Measurements from ENCODE around the gene PRIMA1.

The PRIMA1 gene

GRCh38 chr14:93797071-93797470, 8.8 kb upstream of the PRIMA1 start:
- in situ Hi-C loops (cut with HindIII; ENCODE audit: low sequenced_read_pairs) = no loop called here

GRCh38 chr14:93794756-93795155, 6.5 kb upstream of the PRIMA1 start:
- in situ Hi-C loops (cut with HindIII; ENCODE audit: low sequenced_read_pairs) = no loop called here

DNA sequence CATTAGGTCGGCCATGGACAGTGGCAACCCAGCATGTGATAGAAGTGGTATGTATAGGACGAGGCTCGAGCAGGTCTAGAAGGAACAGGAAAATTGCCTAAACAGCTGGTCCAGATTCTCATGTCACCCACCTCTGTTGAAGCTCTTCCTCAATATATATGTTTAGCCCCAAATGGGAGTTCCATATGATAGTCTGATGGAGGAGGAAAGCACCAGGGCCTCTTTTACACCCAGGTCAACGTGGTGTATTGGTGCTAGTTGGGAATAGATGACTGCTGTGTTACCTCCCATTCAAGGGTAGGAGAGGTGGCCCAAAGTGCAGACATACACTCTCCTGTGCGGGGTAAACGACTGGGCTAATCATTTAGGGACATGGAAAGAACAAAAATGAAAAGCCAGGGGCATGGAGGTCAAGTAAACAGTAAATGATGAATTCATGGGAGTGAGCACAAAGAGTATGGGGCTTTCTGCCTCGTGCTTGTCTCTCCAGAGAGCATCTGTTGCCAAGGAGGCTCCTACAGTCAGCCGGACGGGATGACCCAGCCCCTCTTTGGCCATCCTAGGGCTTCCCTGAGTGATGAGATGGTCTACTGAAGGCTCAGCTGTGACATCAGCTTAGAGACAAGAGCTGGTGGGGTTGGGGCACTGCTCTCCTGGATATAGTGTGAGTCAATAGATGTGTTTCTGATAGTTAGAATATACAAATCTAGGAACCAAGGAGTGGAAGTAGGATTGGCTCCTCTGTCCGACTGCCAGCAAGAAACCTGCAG, 5.5 kb upstream of the PRIMA1 start:
- in situ Hi-C loops (cut with HindIII; ENCODE audit: low sequenced_read_pairs) = no loop called here

- in situ Hi-C loops (cut with HindIII; ENCODE audit: low sequenced_read_pairs) = no loop called here
Measured at GRCh38 chr14:93792391-93792790, 4.1 kb upstream of the PRIMA1 start.

- in situ Hi-C loops (cut with HindIII; ENCODE audit: low sequenced_read_pairs) = no loop called here
Measured at GRCh38 chr14:93790966-93791365, 2.7 kb upstream of the PRIMA1 start.

- in situ Hi-C loops (cut with HindIII; ENCODE audit: low sequenced_read_pairs) = no loop called here
Measured at GRCh38 chr14:93789228-93790130, 1.2 kb upstream of the PRIMA1 start.

GRCh38 chr14:93788543-93789227, 400 bp upstream of the PRIMA1 start:
- in situ Hi-C loops (cut with HindIII; ENCODE audit: low sequenced_read_pairs) = no loop called here

DNA sequence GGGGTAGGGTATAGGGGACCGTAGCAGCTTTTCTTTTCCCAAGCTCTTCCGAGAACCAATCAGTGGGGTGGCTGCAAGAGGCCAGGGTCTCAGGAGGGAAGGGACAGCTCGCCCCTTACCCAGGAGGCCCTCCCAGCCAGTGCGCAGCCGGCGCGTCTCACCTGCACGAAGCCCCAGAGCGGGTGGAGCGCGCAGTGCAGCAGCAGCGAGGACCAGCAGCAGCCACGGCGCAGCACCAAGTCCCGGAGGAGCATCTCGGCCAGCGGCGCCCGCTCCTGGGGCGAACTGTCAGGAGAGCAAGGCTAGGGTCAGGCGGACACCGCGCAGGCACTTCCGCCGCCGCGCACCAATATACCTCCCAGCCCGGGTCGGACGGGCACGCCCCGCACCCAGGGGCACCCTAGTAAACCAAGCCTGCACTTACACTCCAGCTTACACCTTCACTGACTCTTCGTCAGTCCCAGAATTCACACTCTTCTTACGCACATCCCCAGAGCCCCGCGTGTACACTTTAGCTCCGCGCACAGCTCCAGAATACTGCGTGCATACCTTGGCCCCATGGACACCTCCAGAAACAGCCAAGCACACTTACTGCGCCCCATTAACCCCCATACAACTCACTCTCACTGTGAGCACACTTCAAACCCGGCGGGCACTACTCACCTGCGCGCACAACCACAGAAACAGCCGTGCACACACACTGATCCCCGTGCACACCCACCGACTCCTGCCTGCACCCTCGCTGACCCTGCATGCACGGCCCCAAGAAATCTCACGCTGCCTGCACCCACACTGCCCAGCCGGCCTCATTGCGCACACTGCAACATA, 606 bp downstream of the PRIMA1 start:
- in situ Hi-C loops (cut with HindIII; ENCODE audit: low sequenced_read_pairs) = no loop called here

DNA sequence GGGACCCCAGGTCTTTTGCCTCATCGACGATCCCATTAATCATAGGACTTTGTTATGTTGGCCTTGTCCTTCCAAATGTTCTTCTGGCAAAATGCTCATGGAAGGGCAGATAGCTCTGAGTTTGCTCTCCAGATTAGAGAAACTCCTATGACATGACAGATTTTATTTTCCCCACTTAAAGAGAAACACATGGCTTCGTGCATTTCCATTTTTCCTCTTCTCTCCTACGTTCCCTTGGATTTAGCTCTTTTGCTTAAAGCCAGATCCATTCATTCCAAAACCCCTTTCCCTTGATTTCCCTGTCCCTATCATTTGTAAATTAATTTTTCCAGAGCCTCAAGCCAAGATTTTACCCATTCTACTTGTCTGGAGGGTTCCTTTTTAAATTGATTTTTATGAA, 2.9 kb downstream of the PRIMA1 start:
- in situ Hi-C loops (cut with HindIII; ENCODE audit: low sequenced_read_pairs) = no loop called here

DNA sequence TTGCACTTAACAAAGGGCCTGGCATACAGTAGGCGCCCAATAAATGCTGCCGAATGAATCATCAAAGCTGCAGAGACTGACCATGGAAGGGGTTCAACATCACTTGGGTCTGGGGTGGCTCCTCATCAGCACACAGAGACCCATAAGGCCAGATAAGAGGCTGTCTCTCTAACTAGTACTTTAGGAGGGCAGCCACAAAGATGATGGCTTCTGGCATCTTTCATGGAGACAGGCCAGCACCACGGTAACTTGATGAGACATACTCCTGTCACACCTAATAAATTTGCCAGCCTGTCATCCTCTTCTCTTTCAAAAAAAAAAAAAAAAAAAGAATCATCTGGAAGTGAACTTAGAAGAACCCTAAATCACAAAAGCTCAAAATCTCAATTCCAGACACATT, 3.4 kb downstream of the PRIMA1 start:
- in situ Hi-C loops (cut with HindIII; ENCODE audit: low sequenced_read_pairs) = no loop called here

- in situ Hi-C loops (cut with HindIII; ENCODE audit: low sequenced_read_pairs) = no loop called here
Measured at GRCh38 chr14:93780813-93781400, 7.4 kb downstream of the PRIMA1 start.

- in situ Hi-C loops (cut with HindIII; ENCODE audit: low sequenced_read_pairs) = loop anchor here (10.0 kb wide), 1 partner anchor 74 kb away; no protein-coding TSS in a partner anchor
Measured at GRCh38 chr14:93778856-93779629, 9.2 kb downstream of the PRIMA1 start.

DNA sequence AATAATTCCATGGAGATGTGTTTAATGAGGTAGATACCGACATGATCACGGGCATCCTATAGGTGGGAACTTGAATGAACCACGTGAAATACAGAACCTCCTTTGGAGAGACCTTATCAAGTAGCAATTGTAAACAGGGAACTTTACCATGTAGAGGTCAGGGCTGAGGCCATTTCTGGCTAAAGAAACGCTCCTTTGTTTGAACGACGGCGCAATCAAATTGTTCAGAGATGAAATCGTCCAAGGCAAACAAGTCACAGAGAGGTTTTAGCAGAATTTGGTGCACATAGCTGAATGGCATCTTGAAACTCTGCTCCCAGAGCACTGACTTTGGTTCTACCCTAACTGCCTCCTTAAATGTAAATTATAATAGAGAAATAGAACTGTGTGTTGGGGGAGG, 9.8 kb downstream of the PRIMA1 start:
- in situ Hi-C loops (cut with HindIII; ENCODE audit: low sequenced_read_pairs) = loop anchor here (10.0 kb wide), 1 partner anchor 74 kb away; no protein-coding TSS in a partner anchor

GRCh38 chr14:93775744-93776143, 12.5 kb downstream of the PRIMA1 start:
- in situ Hi-C loops (cut with HindIII; ENCODE audit: low sequenced_read_pairs) = loop anchor here (10.0 kb wide), 1 partner anchor 71 kb away; no protein-coding TSS in a partner anchor

DNA sequence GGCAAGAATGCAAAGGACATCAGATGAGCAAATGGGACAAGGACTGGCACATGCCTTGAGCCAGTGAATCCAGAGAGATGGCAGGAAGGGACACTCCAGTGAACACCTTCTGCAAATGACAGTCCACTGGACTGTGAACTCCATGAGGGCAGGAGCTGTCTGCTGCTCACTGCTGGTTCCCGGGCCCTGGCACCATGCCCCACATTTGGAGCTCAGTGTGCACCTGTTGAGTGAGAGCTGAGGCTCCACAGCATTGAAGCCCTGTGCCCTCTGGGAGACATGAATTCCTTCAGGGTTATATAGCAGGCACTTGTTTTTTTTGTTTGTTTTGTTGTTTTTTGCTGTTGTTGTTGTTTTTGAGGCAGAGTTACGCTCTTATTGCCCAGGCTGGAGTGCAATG, 13.1 kb downstream of the PRIMA1 start:
- in situ Hi-C loops (cut with HindIII; ENCODE audit: low sequenced_read_pairs) = loop anchor here (10.0 kb wide), 1 partner anchor 70 kb away; no protein-coding TSS in a partner anchor

DNA sequence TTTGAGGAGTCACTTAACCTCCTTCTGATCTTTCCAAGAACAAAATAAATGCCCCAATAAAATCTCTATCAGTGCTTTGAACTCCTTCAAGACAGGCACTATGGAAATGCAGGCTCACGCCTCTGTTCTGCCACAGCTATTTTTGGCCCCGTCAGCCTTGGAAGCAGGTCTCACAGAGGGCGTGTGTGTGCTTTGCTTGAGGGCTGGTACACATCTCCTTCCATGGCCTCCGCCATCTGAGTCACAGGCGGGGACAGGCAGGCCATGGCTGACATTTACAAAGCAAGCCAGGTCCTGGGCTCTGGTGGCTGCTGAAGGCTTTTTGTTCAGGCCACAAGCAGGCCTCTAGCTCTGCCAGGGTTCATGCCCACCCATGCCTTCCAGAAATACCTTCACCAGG, 16.0 kb downstream of the PRIMA1 start:
- in situ Hi-C loops (cut with HindIII; ENCODE audit: low sequenced_read_pairs) = loop anchor here (10.0 kb wide), 1 partner anchor 67 kb away; no protein-coding TSS in a partner anchor

- in situ Hi-C loops (cut with HindIII; ENCODE audit: low sequenced_read_pairs) = no loop called here
Measured at GRCh38 chr14:93765970-93766369, 22.3 kb downstream of the PRIMA1 start.

GRCh38 chr14:93765155-93765554, 23.1 kb downstream of the PRIMA1 start:
- in situ Hi-C loops (cut with HindIII; ENCODE audit: low sequenced_read_pairs) = no loop called here

DNA sequence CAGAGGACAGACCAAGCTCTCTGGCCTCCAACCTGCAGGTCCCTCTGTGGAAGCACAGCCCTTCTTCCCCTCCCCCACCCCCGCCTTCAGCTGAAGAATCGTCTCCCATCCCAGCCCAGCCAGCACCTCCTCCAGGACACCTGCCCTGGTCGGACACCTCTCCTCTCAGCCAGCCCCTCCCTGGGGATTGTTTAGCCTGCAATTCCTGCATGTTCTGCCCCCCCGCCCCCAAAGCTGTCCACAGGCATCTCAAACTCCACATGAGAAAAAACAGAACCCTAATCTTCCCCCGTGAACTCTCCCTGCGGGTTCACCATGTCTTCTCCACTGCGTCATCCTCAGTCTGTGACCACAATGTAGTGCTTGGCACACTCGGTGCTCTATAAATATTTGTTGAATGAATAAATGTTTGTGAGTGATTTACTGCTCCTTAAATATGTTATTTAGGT, 24.1 kb downstream of the PRIMA1 start:
- in situ Hi-C loops (cut with HindIII; ENCODE audit: low sequenced_read_pairs) = no loop called here
